Adipose tissue (tissue), 3 donors: Measurements from ENCODE around the gene TRIM33. TPM values are rescaled to one million over a fixed set of nuclear protein-coding genes. Genes with fewer than 3 reads are reported as not detected.
"Not testable (repeated sequence)": the region's sequence is repeated elsewhere in the genome, so short reads cannot be mapped to it uniquely, and the experiment has no call there.

Source experiments
- H3K27ac ChIP-seq: one replicate; pipeline ENCODE4 v1.5.1; 2013; ENCODE audit warnings: low read depth, low read length
- WGBS, 3 donors: extraction: QIAGEN DNeasy Blood & Tissue Kit; methylation state at CpG; one replicate each; pipeline ENCODE4 v1.1.7; 2013; 5-methylcytosine and 5-hydroxymethylcytosine counted together
- polyA plus RNA-seq, 3 donors: library from polyadenylated mRNA; stranded (reverse); fragments of 200-250 nt; gene quantifications; one replicate each; pipeline ENCODE4 v1.2.3, GENCODE V29; 2013
- donor health status: healthy with polysubstance abuse.
- donor health status: Bipolar disorder and iron deficiency.
- donor health status: healthy.

The TRIM33 gene
- polyA plus RNA-seq, 3 donors = 5.4 to 7.2 (median 7.0) TPM

DNA sequence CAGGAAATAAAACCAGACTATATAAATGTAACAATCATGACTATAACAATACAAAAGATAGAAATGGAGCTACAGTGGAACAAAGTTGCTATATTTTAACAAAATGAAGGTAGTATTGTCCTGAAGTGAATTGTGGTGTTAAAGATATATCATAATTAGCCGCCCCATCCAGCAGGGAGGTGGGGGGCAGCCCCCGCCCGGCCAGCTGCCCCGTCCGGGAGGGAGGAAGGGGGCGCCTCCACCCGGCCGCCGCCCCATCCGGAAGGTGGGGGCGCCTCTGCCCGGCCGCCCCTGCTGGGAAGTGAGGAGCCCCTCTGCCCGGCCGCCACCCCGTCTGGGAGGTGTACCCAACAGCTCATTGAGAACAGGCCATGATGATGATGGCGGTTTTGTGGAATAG is 31.4 kb downstream of the TRIM33 start:
- WGBS, 3 donors = 95 to 98% (median 96%) methylated on average over 17 of the region's 17 CpGs
- not testable (repeated sequence) for H3K27ac ChIP-seq

DNA sequence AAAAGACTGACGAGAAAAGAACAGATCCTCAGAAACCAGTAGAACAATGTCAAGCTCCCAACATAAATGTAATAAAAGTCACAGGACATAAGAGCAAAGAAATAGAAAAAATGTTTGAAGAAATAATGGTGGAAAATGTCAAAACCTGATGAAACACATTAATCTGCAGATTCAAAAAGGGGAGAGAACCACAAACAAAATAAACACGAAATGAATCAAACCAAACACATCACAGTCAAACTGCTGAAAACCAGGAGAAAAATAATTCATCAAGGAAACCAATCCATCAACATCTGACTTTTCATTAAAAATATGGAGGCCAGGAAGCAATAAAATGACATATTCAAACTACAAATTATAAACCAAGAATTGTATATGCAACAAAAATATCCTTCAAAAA is 31.9 kb downstream of the TRIM33 start:
- WGBS, 3 donors = 96 to 98% (median 96%) methylated on average over 2 of the region's 2 CpGs
- no peak overlapping the region for H3K27ac ChIP-seq

DNA sequence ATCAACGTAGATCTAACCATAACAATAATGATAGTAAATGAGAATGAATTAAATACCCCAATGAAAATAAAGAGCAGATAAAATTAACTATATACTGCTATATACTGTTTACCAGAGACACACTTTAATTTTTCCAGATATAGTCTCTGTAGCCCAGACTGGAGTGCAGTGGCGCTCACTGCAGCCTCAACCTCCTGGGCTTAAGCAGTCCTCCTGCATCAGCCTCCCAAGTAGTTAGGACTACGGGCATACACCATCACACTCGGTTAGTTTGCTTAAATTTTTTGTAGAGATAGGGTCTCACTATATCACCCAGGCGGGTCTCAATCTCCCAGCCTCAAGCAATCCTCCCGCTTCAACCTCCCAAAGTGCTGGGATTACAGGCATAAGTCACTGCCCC is 37.2 kb downstream of the TRIM33 start:
- no peak overlapping the region for H3K27ac ChIP-seq
- WGBS, 3 donors = 96 to 98% (median 98%) methylated on average over 6 of the region's 6 CpGs

DNA sequence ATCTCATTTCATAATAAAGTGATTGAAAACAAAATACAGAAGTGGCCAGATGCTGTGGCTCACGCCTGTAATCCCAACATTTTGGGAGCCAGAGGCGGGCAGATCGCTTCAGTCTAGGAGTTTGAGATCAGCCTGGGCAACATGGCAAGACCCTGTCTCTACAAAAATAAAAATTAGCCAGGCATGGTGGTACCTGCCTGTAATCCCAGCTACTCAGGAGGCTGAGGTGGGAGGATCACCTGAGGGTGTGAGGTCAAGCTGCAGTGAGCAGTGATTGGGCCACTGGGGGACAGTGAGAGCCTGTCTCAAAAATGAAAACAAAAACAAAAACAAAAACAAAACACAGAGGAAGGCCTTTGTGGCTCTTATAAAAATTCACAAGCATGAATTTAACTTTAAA is 38.6 kb downstream of the TRIM33 start:
- 95 to 98% (median 96%) methylated on average over 3 of the region's 3 CpGs for WGBS, 3 donors
- no peak overlapping the region for H3K27ac ChIP-seq

DNA sequence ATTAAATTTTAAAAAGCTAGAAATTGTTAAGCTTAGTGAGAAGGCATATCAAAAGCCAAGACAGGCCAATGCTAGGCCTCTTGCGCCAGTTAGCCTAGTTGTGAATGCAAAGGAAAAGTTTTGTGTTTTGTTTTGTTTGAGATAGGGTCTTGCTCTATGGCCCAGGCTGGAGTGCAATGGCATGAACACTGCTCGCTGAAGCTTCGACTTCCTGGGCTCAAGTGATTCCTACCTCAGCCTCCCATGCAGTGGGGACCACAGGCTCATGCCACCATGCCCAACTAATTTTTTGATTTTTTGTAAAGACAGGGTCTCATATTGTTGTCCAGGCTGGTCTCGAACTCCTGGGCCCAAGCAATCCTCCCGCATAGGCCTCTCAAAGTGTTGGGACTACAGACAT is 40.3 kb downstream of the TRIM33 start:
- H3K27ac ChIP-seq = no peak overlapping the region
- 78 to 80% (median 78%) methylated on average over 5 of the region's 5 CpGs for WGBS, 3 donors

DNA sequence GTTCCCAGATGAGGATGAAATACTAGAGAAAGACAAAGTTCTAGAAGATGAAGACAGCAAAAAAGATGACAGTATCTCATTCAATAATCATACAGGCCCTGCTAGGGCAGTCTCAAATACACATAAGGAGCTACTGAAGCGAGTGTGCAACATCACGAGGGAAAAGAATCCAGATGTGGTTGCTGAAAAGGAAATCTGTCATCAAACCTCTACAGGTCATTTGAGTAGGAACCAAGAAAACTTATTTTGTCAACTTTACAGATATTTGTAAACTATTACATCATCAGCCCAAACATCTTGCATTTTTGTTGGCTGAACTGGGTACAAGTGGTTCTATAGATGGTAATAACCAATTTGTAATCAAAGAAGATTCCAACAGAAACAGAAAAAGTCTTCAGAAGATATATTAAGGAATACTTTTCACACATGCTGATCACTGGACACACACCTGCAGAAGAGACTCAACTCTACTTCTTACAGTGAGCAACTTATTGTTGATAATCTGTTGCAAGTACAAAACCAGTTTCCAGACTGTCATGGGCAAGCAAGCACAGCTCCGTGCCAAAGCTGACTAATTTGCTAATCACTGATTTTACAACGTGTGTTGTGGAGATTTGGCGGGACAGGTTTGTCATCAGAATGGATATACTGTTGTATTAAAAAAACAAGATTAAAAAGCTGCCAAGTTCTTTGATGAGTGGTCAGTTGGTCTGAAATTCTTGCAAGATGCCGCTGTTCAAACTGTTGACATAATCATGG is 42.1 kb downstream of the TRIM33 start:
- H3K27ac ChIP-seq = no peak overlapping the region
- WGBS, 3 donors = 59 to 84% (median 83%) methylated on average over 6 of the region's 6 CpGs

DNA sequence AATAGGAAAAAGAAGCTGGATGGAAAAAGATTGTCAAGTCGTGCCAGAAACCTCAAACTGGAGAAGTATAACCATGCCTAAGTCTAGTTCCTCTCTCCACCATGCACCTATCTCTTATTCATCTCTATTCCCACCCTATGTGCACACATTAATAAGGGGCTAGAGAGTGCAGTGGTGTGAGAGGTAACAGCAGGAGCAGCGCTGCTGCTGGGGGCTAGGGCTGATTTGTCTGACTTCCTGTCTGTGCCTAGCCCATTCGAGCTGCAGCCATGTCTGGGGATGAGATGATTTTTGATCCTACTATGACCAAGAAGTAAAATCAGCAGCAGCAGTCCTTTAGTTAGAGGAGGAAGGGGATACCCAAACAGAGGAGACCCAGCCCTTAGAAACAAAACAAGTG is 43.0 kb downstream of the TRIM33 start:
- 30 to 72% (median 57%) methylated on average over 3 of the region's 3 CpGs for WGBS, 3 donors
- no peak overlapping the region for H3K27ac ChIP-seq

DNA sequence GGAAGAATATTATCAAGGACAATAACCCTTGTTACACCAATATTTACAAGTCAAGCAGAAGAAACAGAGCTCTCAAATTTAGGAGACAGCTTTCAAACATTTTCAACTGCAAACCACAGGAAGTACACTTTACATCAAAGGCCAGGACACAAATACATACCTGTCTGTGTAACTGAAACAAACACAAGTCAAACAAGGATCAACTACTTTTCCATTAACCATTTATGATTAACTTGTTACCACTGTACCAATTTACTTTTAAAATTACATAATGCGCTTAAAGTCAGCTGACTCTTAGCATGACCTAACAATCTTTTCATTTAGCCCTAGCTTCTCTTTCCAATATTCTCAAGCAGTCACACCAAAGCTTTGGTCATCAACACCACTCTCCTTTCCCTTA is 43.5 kb downstream of the TRIM33 start:
- 71 to 99% (median 97%) methylated on average over 1 of the region's 1 CpG for WGBS, 3 donors
- H3K27ac ChIP-seq = no peak overlapping the region

DNA sequence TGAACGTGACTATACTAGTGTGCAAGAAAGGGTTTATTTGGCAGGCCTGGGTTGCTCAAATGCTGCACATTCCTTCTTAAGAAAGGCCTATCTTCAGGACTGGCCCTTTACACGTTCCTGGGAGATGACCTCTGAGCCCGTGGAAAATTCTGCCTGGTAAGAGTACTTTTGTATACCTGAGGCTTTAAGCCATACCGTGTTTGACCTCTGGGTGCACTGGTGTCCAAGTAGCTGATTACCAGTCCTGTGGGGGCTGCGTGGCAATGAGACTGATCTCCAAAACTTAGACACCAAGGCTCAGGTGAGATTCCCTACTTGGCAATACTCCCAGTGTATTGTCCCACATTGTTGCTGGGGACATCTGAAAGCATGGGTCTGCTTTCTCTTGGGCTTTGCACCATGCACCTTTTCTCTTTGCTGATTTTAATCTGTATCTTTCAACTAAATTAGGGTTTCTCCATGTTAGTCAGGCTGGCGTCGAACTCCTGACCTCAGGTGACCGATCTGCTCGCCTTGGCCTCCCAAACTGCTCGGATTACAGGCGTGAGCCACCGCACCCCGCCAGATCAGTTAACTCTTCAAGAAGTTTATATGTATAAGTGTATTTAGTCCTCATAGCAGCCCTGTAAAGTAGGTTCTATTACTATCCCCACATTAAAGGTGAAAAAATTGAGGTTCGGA is 44.5 kb downstream of the TRIM33 start:
- WGBS, 3 donors = 90 to 94% (median 92%) methylated on average over 14 of the region's 14 CpGs
- no peak overlapping the region for H3K27ac ChIP-seq

DNA sequence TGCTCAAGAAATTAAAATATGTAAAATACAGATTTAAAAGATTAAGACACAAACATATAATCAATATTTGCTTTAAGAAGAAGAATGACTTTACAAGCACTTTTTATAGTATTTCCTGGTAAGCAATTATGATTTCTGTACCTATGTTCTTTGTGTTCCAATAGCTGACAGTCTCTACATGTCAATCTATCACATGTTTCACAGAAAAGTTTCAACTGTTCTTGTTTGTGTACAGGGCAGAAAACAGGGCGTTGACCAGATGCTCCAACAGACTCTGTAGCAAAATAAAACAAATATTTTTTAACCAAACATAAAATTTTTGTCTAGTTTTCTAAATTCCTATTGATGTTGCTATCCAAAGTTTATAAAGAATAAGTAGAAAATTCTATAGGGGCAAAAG is 48.0 kb downstream of the TRIM33 start:
- WGBS, 3 donors = 94 to 96% (median 94%) methylated on average over 1 of the region's 1 CpG
- H3K27ac ChIP-seq = no peak overlapping the region

DNA sequence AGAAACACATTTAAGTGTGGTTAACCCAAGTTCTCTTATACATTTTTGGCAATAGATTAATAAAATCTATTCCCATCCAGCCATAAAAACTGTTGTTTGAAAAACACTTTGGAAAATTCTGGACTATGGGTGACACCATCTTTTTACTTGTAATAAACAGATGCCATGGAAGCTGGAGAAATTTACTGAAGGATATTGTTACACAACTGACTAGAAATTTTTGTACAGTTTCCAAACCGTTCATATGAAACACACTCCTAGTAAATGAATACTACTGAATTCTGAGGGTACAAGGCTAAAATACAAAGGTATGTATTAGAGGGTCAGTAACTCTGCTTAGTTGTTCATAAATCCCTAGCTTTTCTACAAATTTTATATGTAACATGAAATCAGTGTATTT is 48.7 kb downstream of the TRIM33 start:
- 64 to 91% (median 65%) methylated on average over 1 of the region's 1 CpG for WGBS, 3 donors
- no peak overlapping the region for H3K27ac ChIP-seq

DNA sequence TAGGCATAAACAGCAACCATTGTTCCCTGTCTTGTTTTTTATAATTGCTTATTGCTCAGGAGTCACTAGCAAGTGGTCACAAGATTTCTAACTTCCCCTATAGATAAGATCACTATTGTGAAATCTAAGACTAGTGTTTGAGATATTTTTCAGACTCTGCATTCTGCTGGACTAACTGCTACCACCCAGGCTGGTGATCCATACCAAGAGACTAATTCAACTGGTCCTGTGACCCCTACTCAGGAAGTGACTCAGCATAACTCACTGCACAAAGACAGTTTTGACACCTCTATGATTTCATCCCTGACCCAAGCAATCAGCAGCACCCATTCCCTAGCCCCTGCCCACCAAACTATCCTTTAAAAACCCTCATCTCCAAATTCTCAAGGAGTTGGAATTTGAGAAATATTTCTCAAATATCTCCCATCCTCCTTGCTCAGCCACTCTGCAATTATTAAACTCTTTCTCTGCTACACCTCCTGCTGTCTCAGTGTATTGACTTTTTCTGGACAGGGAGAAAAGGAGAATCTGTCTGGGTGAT is 52.7 kb downstream of the TRIM33 start:
- H3K27ac ChIP-seq = no peak overlapping the region

DNA sequence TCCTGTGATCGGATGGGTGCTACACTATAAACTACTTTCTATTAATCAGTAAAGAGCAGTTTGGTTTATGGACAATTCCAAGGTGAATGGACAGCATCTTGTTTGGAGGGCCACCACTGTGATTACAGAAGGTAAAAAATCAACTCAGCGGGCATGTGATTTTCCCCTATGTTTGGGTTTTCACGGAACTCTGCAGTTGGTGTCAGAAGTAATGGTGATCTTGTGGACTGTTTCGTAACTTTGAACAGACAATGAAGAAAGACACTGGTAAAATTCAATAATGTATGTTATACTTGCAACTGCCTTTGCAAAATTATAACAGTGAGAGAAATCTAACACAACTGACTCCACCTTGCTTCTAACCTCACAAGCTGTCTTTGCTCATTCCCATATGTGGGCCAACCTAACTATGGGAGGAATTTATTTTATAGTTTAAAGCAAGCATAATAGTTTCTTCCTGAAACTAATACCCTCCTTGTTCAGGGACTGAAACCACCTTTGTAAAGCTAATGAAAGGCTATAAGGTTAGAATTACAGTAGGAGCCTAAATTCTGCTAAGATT is 53.2 kb downstream of the TRIM33 start:
- WGBS, 3 donors = 77 to 84% (median 84%) methylated on average over 4 of the region's 4 CpGs
- H3K27ac ChIP-seq = no peak overlapping the region

DNA sequence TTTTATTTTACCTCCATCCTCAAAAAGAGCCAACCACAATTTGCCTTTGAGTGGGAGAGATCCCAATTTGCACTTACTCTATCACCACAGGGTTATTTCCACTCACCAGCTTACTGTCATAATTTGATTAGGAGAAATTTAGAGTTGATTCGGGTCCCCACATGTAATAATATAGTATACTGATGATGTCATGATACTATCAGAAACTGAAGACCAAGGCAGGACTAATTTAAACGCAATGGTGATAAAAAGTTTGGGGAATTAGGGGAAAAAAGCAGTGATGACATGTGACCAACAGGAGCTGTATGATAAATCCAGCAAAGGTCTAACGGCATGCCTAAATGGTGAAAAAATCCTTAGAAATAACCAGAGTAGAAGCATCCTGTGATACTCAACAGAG is 54.4 kb downstream of the TRIM33 start:
- 96 to 99% (median 99%) methylated on average over 3 of the region's 3 CpGs for WGBS, 3 donors
- no peak overlapping the region for H3K27ac ChIP-seq

DNA sequence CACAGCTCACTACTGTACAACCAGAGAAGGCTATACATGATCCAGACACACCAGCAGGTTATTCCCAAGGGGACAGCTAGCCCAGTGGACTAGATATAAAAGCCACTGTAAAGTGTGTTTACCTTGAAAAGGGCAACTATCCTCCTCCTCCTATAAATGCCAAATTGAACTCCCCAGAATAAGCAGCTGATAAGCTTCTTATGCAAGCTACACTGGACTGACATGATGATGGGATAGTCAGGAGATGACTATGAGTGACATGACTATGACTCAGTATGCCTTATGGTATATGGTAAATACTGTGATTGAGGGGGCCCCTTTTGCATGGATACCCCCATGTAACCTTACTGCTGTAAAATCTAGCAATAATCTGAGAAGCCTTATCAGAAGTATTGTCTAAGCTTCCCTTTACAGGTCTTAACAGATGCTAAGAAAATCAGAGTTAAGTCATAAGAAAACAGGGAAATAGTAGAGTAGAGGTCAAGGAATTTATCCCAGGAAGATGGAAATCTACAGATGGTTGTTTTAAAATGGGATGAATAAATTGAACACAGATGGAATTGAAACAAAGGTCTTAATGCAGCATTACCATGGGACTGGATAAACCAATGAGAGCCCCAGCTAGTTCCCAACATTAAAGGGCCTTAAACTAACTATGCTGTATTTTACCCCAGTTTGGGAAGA is 55.8 kb downstream of the TRIM33 start:
- no peak overlapping the region for H3K27ac ChIP-seq

DNA sequence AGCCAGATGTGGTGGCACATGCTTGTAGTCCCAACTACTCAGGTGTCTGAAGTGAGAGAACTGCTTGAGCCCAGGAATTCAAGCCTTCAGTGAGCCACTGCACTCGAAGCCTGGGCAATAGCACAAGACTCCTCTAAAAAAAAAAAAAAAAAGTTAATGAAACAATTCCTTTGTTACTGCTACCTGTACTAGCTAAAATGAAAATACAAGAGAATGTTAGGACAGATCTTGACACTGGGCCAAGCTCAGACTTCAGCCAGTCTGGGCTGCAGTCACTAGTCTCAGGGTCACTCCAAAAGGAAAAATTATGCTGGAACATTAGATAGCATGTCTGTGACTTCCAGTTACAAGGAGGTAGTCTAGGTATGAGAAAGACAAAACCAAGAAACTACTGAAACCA is 56.5 kb downstream of the TRIM33 start:
- WGBS, 3 donors = 96 to 100% (median 97%) methylated on average over 1 of the region's 1 CpG
- no peak overlapping the region for H3K27ac ChIP-seq

DNA sequence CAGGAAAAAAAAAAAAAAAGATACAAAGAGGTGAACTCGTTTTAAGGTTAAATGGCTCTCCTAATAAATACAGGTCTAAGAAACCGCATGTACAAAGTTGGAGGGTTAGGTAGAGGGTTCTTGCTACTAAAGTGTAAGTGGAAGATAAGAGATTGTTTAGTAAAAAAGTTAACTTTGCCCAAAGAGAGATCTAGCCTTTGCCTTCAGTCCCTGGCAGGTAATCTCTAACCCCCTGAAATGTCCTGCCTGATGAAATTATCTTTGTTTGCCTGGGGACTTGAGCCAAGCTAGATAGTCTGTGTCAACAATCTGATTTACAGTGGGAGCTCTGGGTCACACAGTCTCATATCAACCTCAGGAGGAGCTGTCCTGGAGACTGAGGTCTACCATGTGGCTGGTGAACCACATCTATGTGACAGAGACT is 57.6 kb downstream of the TRIM33 start:
- H3K27ac ChIP-seq = no peak overlapping the region
- 45 to 89% (median 84%) methylated on average over 2 of the region's 2 CpGs for WGBS, 3 donors

DNA sequence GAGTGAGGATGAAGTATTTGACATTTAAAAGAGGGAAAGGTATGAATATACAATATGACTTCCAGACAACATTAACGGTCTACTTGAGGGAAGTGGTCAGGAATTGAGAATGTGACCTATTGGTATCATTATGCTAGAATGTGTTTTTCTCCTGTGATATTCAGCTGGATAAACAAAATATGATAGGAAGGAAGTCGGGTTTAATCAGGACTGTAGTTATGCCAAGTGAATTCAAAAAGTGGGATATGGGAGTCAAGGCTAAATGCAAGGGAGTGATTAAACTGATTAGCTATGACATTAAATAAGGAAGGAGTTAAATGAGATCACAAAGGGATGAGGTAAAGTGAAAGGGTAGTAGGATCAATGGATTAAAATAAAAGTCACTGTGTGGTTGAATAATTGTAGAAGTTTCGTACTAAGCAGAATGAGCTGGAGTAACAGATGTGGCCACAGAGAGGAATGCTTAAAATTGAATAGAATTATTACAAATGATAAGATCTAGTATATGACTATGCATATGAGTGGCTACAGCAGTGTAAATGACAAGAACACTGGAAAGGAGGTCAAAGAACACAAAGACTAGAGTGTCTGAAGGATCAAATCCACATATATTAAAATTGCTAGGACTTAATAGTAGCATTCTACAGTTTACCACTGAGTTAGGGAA is 62.5 kb downstream of the TRIM33 start:
- 78 to 88% (median 81%) methylated on average over 3 of the region's 3 CpGs for WGBS, 3 donors
- H3K27ac ChIP-seq = no peak overlapping the region

DNA sequence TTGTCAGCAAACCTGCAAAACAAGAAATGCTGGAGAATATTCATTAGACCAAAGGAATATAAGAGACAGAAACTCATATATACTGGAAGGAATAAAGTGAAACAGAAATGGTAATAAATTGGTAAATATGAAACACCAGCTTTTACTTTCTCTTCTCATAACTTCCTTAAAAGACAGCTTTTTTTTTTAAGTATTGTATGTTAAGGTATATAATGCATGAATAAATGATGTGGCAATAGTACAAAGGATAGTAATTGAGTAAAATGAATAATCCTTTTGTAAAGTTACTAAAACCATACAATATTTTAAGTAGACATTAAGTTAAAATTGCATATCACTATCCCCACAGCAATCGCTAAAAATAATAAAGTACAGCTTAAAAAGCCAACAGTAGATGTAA is 64.8 kb downstream of the TRIM33 start:
- H3K27ac ChIP-seq = no peak overlapping the region
- WGBS, 3 donors = 95 to 98% (median 97%) methylated on average over 1 of the region's 1 CpG
